SHP77 treated with DMSO at 0.1 percent for 48 hours (cell line): ENCODE results near the gene GALM.
"Not testable (repeated sequence)": the region's sequence is repeated elsewhere in the genome, so short reads cannot be mapped to it uniquely, and the experiment has no call there.

Source experiments
- DNase-seq: peaks from one replicate; lab custom pipeline; 2025; lab: John Stamatoyannopoulos, UW

GALM gene

GRCh38 chr2:38665854-38666555 lies at the start of gene GALM:
GALM (plus strand) TSS chr2:38666114; CDS start chr2:38666162, 48 bp downstream.
- DNase-seq = peak; percentile 62

GRCh38 chr2:38617301-38617700 lies 48.6 kb upstream of the GALM start:
- DNase-seq = no peak

GRCh38 chr2:38619458-38620164 lies 46.3 kb upstream of the GALM start:
- DNase-seq = no peak

- no peak for DNase-seq
Observed at GRCh38 chr2:38620282-38620977, 45.5 kb upstream of the GALM start.

GRCh38 chr2:38621018-38621417 lies 44.9 kb upstream of the GALM start:
- DNase-seq = no peak

- no peak for DNase-seq
Observed at GRCh38 chr2:38622210-38622609, 43.7 kb upstream of the GALM start.

- DNase-seq = no peak
Observed at GRCh38 chr2:38626326-38627035, 39.4 kb upstream of the GALM start.

GRCh38 chr2:38627391-38627790 lies 38.5 kb upstream of the GALM start:
- no peak for DNase-seq

GRCh38 chr2:38629684-38630083 lies 36.2 kb upstream of the GALM start:
- DNase-seq = no peak

GRCh38 chr2:38631976-38632375 lies 33.9 kb upstream of the GALM start:
- no peak for DNase-seq

GRCh38 chr2:38632980-38633379 lies 32.9 kb upstream of the GALM start:
- no peak for DNase-seq

- no peak for DNase-seq
Observed at GRCh38 chr2:38633895-38634294, 32.0 kb upstream of the GALM start.

- DNase-seq = no peak
Observed at GRCh38 chr2:38634684-38635083, 31.2 kb upstream of the GALM start.

- no peak for DNase-seq
Observed at GRCh38 chr2:38635139-38635538, 30.8 kb upstream of the GALM start.

GRCh38 chr2:38636069-38636468 lies 29.8 kb upstream of the GALM start:
- no peak for DNase-seq

- DNase-seq = not testable (repeated sequence)
Observed at GRCh38 chr2:38642373-38643017, 23.4 kb upstream of the GALM start.

- no peak for DNase-seq
Observed at GRCh38 chr2:38643021-38643671, 22.8 kb upstream of the GALM start.

- not testable (repeated sequence) for DNase-seq
Observed at GRCh38 chr2:38643683-38644511, 22.0 kb upstream of the GALM start.

GRCh38 chr2:38648107-38648761 lies 17.7 kb upstream of the GALM start:
- no peak for DNase-seq

- no peak for DNase-seq
Observed at GRCh38 chr2:38649176-38649728, 16.7 kb upstream of the GALM start.
